ENCODE data around the gene ADAMTSL3.

DNA sequence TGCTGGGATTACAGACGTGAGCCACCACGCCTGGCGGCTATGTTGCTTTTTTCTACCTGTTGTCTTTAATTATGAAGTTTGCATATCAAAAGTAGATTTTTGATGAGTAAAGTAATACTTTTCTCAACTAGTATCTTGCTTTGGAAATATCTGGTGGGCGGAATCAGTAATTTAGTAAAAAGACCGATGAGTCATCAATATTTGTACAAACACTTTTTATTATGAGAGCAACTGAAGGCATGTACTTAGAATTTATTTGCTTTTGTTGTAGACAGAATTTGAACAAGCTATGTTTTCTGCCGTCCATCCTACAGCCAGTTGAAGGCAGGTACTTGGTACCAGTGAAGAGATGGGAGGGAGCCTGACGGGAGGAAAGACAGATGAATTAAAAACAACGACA lies 164.7 kb downstream of the ADAMTSL3 start:
- TF ChIP-seq, protein P1, sequence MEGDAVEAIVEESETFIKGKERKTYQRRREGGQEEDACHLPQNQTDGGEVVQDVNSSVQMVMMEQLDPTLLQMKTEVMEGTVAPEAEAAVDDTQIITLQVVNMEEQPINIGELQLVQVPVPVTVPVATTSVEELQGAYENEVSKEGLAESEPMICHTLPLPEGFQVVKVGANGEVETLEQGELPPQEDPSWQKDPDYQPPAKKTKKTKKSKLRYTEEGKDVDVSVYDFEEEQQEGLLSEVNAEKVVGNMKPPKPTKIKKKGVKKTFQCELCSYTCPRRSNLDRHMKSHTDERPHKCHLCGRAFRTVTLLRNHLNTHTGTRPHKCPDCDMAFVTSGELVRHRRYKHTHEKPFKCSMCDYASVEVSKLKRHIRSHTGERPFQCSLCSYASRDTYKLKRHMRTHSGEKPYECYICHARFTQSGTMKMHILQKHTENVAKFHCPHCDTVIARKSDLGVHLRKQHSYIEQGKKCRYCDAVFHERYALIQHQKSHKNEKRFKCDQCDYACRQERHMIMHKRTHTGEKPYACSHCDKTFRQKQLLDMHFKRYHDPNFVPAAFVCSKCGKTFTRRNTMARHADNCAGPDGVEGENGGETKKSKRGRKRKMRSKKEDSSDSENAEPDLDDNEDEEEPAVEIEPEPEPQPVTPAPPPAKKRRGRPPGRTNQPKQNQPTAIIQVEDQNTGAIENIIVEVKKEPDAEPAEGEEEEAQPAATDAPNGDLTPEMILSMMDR (IDR thresholded peaks at IDR 0.05; ENCODE audit: low read depth, low read length, poor library complexity, severe bottlenecking) = no peak
- no peak for TF ChIP-seq EZH2phosphoT487 (IDR thresholded peaks at IDR 0.05; ENCODE audit: borderline replicate concordance, low read length)
